CD4-positive, alpha-beta T cell treated with Interleukin-4 for 1 hour (primary cell): ENCODE measurements around the gene AKR1C1.
"Not testable (repeated sequence)": the region's sequence is repeated elsewhere in the genome, so short reads cannot be mapped to it uniquely, and the experiment has no call there.

Source experiments
- DNase-seq, 2 donors: peaks; one replicate each; pipeline ENCODE4 v3.0.0-alpha.2; 2020 to 2022

AKR1C1 gene

DNA sequence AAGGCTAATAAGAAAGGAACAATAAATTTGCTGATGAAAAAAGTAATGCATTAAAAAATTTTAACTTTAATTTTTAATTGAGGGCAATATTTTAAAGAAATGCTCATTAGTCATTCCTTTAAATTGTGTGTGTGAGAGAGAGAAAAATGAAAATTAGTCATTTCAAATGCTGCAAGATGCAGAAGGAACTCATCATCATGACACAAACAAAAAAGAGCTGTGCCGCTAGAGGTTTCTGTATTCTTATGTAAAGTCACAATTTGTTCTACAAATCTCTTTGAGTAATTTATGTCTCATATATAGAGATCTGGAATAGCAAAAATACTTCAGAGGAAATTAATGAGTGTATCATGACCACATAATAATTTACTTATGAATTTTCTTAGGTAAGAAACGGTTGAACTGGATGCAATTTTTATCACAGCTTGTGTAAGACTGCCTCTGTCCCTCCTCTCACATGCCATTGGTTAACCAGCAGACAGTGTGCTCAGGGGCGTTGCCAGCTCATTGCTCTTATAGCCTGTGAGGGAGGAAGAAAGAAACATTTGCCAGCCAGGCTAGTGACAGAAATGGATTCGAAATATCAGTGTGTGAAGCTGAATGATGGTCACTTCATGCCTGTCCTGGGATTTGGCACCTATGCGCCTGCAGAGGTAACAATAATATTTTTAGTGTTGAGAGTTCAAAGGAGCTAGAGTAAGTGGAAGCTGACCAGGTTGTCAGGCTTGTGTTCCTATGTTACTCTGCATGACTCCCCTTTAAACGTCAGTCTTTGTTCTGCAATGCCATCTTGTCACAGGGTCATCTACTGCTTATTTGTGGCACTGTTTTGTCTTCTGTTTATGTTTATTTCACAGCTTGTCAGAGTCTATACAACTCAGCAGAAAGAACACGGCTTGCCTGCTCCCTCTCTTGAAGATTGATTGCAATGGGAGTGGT is at the start of gene AKR1C1:
Gene AKR1C1 (plus strand): TSS at position 540 of the 939 bp plus-strand sequence. CDS start 30 bp downstream, at position 570.
- not testable (repeated sequence) for DNase-seq

DNA sequence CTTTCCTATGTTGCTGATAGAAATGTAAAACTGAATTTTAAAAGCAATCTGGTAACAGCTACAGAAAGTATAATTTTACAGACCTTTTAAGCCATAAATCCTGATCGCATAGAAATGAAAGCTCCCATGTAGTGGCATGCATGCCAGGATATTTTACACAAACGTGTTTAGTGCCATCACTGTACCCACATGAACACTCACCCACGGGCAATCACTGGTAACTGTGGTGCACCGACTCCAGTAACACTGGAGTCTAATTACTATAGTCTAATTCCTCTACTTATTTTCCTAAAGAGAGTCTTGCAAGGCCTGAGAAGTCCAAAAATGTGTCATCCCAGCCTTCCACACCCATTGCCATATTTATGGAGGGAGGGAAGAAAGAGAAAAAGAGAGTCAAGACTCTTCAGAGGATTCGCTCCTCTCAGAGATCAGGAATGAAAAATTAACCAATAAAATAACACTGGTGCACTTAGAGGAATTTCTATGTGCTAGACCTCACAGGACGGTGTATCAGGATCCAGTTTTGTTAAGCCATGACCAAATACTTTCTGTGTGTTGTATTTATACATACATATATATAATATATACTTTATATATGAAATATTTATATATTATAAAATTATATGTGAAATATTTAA is 48.9 kb upstream of the AKR1C1 start:
- DNase-seq: no peak

DNA sequence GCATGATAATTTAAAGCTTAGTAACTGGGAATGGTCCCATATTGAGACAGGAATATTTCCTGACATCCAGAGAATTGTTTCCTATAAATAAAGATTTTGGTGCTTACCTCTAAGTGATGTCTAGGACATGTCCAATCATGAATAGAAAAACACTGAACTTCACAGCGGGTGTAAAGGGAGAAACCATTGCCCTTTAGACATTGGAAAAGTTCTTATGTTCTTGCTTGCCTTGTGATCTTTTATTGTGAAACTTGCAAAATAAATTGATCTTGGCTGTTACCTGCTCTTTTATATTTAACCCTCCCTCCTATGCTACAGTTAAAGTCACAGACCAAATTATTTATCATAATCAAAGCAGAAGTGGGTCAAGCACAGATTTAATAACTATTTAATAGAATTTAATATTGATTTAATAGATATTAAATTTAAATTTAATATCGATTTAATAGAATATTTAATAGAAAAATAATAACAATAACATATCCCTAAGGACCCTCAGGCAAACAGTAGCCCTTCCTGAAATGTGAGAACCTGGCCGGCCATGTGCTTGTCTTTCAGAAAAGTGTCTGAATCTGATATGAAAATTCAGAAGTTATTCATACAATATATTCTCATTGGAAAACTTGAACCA is 47.0 kb upstream of the AKR1C1 start:
- no peak for DNase-seq

DNA sequence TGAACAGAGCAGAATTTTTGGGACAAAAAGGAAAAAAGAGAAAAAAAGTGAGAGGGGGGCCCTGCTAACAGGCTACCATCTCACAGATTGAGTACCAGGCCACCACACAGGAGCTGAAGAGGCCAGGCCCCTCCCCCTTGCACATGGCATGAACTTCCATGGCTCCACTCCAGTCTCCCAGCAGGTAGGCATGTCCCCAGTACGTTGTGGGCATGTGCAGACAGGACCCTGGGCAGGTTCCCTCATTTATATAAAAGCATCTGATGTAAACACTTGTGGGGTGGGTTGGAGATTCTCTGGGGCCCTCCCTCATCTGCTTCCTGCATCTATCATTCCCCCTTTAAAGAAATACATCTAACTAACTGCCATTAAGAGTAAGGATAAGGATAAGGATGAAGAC is 45.0 kb upstream of the AKR1C1 start:
- DNase-seq: no peak

DNA sequence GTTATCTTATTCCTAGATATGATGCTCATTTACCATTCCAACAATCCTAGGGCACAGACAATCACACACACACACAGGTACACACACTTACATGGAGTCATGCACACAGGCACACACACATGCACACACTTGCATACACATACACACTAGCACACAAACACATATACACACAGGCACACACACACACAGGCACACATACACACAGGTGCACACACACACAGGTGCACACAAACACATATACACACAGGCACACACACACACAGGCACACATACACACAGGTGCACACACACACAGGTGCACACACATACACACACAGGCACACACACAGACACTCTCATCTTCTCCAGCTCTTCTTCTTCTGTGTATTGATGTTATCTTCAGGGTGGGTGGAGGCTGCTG is 38.7 kb upstream of the AKR1C1 start:
- DNase-seq: not testable (repeated sequence)

DNA sequence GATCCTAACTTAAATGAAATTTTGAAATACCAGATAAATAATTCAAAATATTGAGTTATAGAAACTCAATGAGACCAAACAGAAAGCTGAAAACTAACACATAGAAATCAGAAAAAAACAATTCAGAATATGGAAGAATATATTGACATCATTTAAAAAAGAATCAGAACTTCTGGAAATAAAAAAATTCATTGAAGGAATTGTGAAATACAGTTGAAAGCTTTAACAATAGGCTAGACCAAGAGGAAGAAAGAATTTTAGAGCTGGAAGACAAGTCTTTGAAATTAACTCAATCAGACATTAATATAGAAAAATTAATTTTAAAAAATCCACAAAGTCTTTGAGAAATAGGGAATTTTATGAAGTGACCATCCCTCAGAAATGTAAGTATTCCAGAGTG is 36.8 kb upstream of the AKR1C1 start:
- DNase-seq: no peak

DNA sequence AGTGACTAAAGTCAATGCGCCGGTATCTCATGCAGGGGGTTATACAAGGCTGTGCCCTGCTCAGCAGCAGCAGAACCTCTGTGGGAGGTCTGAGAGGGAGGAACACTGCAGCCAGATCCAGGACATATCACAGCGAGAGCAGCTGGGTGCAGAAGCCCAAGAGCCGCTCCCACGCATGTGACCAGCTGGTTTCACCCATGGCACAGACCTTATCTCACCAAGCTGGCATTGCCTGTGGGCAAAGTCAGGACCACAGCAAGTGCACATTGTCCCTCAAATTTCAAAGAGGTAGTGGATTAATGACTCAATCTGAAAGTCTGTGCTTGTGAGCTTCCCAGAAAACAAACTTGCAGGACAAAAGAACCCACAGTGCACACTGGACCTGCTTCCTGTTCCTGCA is 31.6 kb upstream of the AKR1C1 start:
- no peak for DNase-seq

DNA sequence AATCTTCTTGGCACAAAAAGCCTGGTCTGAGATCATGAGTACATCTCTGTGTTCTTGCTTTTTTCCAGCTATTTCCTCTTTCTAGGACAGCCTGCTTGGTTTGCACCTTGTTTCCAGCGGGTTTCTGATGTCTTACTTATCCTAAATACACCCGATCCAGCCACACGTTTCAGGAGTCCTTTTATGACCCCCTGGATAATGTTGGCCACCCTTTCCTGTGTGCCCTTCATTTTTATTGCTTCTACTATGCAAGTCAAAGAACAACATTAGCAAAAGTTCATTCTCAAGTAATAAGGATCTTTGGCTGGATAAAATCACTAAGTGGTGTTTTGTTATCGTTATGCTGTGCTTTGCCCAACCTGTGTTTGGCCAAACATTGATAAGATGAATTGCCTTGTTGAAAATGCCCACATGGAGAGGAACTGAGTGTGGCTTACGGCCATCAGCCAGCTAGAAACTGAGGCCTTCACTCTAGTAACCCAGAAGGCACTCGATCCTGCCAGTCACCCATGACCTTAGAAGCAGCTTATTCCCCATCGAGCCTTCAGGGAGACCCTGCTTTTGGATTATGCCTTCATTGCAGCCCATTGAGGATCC is 28.7 kb upstream of the AKR1C1 start:
- no peak for DNase-seq

DNA sequence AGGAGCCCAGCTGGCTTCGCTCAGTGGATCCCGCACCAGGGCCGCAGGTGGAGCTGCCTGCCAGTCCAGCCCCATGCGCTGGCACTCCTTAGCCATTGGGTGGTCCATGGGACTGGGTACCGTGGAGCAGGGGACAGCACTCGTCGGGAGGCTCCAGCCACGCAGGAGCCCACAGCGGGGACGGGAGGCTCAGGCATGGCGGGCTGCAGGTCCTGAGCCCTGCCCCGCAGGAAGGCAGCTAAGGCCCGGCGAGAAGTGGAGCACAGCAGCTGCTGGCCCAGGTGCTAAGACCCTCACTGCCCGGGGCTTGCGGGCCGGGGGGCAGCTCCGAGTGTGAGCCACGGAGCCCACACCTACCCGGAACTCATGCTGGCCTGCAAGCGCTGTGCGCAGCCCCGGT is 25.9 kb upstream of the AKR1C1 start:
- no peak for DNase-seq

DNA sequence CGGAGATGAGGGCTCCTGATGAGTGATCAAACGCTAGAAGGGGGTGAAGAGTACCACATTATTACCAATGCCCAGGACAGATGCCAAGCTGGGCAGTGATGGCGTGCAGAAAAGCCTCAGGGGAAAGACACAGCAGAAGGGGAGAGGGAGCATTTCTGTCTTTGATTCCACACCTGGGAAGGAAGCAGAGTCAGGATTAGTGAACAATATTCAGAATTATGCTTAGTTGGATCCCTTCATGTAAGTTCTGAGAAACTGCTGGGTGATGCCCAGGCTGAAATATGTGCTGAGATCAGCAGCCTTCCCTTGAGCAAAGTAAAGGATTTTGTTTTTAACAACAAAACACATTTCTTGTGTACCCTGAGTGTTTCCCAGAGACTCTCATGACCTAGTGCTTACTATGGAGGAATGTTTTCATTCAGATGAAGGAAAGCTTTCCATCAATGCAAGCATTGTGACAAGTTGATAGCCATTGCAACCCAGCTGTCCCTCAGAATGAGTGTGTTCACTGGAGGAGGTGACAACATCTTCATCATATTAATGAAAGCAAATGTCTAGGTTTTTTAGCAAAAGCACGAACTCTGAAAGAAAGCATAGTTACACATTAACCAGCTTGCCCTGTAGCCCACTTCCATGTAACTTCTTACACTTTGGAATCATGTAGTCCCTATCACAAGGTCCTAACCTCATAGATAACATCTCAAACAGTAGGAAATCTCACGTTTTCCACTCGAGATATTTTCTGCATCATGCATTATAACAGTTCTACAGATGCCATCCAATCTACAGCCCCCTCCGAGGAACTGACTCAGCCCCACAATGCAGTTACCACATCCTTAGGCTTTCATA is 23.8 kb upstream of the AKR1C1 start:
- DNase-seq: no peak

DNA sequence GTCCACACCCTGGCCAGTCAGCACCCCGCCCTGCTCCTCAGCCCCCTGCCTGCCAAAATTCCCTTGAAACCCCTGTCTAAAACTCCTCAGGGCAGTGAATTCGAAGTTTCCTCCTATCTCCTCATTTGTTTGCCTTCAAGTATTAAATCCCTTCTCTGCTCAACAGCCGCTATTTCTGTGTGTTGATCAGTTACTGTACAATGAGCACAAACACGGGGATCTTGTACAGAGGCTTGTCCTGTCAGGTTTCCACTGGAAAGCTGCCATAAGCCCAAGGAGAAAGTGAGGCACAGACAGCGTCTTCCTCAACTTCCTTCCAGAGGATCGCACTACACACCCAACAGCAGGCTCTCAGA is 23.2 kb upstream of the AKR1C1 start:
- not testable (repeated sequence) for DNase-seq

DNA sequence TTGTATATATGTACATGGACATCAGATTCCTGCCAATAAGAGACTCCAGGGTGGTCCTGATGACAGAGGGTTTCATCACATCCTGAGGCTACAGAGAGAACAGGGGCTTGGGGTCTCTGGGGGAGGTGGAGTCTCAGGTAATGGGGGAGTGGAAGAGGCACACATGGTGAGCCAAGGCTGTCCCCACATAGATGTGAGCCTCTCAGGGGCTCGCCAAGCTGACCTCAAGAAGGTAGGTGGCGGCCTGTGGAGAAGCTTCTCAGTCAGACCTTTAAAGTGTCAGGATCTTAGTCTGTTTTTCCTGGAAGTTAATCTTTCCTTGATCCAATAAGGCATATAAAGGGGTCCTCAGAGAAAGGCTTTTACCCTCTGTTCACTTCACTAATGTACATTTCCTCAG is 22.3 kb upstream of the AKR1C1 start:
- DNase-seq: not testable (repeated sequence)

DNA sequence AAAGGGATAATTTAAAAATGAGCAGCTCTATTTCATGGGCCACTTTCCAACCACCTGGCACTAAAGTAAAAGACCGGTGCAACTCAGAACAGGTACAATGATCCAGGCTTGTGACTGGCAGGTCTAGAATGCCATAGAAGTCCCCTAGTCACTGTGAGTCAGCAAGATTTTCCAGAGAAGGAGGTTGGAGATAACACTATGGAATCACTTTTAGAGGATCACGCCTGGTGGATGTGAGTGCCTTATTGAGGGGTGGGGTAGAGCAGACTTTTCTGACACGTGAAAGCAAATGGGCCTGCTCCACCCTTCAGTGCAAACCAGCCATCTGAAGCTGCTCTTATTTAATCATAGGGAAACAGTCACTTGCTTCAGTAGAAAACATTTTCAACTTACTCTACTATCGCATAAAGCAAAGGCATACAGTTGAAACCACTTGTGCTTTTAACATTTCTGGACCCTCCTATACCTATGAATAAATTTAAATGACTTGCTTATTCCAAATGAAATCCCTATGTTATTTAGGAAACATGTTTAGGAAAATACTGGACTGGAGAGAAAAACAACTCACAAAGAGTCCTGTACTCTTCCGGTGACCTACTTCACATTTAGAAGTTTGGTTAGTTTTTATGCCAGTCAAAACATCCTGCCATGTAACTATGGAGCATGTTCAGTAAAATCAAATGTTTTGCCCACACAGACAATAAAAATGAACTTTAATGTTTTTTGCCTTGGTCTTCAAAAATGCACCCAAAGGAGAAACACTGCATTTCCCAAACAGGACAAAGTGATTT is 21.5 kb upstream of the AKR1C1 start:
- no peak for DNase-seq

DNA sequence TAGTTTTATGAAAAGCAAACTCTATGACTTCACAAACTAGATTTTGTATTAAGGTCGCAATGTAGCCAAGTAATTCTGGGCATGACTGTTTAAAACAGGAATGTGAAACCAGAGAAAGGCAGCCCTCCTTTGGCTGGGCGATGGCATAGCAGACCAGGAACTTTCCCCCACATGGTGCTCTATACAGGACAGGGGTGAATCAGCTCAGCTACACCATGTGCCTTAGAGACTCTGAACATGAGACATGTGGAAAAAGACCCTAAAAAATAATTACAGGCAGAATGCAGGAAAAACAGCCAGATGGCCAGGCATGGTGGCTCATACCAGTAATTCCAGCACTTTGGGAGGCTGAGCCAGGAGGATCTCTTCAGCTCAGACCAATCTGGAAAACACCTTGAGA is 20.3 kb upstream of the AKR1C1 start:
- not testable (repeated sequence) for DNase-seq

DNA sequence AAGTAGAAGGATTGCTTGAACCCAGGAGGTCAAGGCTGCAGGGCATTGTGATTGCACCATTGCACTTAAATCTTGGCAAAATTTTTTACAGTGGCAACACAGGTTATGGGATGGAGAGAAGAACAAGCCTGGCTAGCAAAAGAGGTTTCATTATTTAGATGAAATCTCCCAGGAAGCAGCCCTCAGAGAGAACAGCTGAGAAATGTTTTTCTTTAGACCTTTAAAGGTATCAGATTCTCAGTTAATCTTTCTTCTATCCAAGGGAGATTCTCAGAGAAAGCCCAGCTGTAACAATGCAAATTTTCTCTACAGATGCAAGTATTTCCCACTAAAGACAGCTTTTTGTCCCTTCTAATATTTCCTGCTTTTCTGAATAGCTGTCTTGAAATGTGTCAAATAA is 19.8 kb upstream of the AKR1C1 start:
- DNase-seq: not testable (repeated sequence)

DNA sequence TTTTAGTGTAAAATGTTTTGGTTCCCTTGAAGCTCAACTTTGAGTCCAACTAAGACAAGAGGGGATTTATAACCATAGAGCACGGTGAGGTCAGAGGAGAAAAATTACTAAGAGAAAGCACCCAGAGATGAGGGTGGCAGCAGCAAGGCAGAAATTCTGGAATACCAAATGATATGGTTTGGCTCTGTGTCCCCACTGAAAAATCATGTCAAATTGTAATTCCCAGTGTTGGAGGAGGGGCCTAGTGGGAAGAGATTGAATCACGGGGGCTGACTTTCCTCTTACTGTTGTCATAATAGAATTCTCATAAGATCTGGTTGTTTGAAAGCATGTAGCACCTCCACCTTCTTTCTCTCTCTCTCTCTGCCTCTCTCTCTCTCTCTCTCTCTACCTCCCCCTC is 19.4 kb upstream of the AKR1C1 start:
- no peak for DNase-seq

DNA sequence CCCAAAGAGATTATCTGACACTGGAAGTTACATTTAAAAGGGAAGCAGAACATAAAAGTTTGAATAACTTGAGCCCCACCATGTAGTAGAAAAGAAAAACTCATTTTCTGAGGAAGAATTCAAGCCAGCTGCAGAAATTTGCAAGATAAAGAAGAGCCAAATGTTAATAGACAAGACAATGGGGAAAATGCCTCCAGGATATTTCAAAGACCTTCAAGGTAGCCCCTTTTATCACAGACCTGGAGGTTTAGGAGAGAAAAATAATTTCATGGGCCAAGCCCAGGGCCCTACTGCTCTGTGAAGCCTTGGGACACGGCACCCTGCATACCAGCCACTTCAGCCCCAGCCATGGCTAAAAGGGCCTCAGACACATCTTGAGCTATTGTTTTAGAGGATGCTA is 18.4 kb upstream of the AKR1C1 start:
- DNase-seq: no peak

DNA sequence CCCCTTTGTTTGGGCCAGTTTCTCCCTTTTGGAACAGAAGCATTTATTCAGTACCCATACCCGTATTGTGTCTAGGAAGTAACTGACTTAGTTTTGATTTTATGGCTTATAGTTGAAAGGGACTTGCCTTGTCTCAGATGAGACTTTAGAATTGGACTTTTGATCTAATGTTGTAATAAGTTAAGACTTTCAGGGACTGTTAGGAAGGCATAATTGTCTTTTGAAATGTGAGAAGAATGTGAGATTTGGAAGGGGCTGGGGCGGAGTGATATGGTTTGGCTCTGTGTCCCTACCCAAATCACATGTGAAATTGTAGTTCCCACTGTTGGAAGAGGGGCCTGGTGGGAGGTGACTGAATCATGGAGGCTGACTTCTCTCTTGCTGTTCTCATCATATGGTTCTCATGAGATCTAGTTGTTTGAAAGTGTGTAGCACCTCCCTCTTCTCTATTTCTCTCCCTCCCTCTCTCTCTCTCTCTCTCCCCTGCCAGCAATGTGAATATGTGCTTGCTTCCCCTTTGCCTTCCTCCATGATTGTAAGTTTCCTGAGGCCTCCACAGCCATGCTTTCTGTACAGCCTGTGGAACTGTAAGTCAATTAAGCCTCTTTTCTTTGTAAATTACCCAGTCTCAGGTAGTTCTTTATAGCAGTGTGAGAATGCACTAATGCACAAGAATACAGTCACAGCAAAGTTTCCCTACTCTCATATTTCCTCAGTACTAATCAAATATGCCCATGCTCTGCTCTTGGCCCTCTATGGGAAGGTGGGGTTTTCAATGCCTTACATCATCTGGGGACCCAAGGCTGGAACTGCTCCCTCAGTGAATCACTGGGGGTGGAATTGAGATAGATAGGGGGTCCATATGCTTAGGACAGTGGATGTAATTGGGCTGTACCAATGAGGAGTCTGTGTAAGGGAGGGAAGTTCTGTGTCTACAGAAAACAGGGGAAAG is 17.2 kb upstream of the AKR1C1 start:
- no peak for DNase-seq

DNA sequence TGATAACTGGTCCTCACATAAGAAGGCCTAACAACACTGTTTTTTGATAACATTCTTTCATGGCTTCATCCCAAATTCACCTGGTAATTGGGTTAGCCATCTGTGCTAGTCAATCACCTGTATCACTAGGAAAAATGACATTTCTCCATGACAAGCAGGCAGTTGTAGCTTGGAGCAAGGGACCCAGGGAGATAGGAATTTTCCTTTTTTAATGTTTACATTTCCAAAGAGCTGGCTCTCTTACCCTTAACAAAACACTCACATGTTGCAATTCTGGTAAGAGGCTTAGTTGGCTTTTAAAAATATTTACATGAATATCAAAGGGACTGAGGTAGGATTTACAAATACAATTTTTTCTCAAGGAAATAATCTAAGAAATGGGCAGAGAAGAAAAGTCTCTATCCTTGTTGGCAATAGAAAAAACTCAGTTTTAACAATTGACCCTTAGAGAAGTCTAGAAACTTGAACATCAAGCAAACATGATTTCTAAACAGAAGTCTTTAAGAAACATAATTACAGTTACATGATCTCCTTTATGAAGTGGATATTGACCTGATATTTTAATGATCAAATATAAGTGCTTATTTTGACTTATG is 16.1 kb upstream of the AKR1C1 start:
- no peak for DNase-seq
